Hematopoietic multipotent progenitor cell treated with erythropoietin and hydrocortisone succinate and interleukin-3 and kit ligand, for 6 days (in vitro differentiated cells): ENCODE data around the gene LPAR2.

ENCODE experiments used
- DNase-seq: peaks from one replicate; pipeline ENCODE4 v3.0.0-alpha.2; 2015

Gene LPAR2

DNA sequence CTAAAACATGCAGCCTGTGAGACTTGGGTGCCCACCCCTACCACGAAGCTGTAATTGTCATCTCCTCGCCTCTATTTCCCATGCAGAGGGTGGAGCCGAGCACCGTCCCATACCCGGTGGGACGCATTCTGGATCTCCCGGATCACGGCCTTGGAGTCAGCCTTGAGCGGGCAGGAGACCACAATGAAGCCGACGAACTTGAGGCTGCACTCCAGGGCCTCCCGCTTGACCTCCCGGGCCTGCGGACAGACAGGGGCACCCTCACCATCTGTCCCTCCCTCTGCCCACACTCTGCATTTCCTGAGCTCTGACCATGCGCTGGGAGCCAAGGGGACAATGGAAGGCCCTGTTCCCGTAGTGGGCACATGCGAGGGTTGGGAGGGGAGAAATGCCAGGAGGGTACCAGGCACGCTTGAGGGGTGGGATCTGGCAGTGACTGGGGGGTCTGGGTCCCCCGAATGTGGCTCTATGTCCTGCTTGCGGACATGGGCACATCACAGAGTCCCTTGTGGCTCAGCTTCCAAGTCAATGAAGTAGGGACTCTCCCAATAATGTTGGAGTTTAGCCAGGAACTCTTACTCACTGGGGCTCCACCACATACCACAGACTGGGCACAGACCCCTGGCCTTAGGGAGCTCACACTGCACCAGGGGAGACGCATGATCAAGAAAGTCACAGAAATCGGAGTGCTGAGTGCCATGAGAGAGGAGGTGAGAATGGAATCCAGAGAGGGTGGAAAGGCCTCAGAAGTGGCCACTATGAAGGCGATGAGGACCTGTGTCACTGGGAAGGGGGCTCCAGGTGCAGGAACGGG is 24.7 kb upstream of the LPAR2 start:
- no peak for DNase-seq

- DNase-seq, result no peak
Observed at GRCh38 chr19:19651076-19651475, 23.1 kb upstream of the LPAR2 start.

- DNase-seq, result no peak
Observed at GRCh38 chr19:19650331-19650730, 22.3 kb upstream of the LPAR2 start.

DNA sequence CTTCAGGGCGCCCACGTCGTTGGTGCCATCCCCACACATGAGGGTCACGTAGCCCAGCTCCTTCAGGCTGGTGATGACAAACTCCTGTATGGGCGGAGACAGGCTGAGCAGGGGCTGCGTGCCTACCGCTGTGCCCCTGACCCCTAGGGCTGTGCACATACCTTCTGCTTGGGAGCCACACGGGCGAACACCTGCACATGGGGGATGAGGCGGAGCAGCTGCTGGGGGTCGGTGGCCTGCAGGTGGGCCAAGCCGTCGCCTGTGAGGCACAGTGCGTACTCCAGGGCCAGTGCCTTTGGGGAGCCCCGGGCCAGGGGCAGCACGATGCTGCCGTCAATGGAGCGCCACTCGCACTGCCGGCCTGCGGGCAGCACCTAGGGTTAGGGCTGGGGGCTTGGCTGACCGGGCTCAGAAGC is 21.6 kb upstream of the LPAR2 start:
- no peak for DNase-seq

- no peak for DNase-seq
Observed at GRCh38 chr19:19649155-19649554, 21.1 kb upstream of the LPAR2 start.

DNA sequence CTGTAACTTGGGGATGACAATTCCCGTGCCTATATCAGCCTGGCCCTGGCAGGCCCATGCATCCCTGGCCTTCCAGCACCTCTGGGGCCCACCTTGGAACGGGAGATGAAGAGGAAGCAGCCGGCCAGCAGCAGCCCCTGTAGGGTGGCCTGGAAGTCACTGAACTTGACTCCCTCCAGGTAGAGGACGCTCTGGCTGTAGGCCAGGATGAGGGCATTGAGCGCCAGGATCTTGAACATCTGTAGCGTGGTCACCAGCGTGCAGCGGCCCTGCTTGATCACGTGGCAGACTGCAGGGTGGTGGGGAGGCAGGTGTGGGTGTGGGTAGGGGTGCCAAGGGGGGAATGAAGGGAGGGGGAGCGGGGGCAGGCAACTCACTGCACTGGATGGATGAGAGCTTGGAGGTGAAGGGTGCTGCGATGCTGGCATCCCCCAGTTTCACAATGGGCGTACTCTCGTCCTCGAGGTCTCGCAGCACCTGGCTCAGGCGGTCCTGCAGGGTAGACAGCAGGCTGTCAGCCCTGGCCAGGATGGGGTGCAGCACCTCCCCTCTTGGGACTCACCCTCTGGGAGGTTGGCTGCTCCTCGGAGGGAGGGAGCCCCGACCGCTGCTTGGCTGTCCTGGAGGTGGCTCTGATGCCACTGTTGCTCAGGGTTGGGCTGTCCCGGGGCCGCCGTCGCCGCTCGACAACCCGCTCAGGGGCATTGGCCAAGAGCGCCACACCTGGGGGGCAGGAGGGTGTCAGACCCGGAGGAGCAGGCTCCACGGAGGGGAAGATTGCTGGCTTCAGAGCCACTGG is 19.2 kb upstream of the LPAR2 start:
- DNase-seq, result no peak

DNA sequence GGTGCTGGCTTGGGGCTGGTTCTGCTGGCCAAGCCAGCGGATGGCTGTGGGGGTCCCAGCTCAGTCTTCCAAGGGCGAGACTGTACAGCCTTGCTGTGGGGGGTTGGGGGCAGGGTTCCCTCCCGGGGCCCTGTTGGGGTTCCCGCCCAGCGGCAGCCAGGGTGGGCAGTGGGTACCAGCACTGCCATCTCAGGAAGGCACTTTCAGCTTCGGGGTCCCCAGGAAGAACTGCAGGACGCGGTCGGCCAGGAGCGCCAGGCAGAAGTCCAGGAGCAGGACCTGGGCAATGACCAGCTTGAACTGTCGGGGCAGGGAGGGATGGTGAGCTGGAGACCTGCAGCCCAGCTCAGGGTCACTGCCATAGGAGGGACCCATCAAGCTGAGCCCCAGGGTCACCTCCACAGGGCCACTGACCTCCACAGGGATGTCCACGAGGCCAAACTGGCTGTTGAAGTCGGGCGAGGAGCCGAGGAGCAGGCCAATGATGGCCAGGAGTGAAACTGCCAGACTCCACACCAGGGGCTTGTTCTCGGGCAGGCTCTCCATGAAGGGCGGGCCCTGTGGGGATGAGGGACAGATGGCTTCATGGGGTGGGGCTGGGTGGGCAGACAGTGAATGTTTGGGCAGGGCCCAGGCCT is 17.3 kb upstream of the LPAR2 start:
- DNase-seq, result no peak

DNA sequence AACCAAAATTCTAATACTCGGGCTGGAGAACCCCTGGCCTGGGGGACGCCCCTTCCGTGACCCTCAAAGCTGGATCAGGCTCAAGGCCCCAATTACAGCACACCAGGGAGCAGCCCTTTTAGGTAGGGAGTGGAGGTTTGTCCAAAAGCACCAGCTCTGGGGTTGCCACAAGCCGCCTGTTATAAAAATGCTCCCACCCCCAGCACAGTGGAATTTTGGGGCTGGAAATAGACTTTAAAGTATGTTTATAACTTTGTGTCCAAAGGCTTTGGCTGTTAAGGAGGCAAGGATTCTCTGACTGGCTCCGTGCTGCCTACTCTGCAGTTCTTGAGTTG is 16.0 kb upstream of the LPAR2 start:
- DNase-seq, result no peak

DNA sequence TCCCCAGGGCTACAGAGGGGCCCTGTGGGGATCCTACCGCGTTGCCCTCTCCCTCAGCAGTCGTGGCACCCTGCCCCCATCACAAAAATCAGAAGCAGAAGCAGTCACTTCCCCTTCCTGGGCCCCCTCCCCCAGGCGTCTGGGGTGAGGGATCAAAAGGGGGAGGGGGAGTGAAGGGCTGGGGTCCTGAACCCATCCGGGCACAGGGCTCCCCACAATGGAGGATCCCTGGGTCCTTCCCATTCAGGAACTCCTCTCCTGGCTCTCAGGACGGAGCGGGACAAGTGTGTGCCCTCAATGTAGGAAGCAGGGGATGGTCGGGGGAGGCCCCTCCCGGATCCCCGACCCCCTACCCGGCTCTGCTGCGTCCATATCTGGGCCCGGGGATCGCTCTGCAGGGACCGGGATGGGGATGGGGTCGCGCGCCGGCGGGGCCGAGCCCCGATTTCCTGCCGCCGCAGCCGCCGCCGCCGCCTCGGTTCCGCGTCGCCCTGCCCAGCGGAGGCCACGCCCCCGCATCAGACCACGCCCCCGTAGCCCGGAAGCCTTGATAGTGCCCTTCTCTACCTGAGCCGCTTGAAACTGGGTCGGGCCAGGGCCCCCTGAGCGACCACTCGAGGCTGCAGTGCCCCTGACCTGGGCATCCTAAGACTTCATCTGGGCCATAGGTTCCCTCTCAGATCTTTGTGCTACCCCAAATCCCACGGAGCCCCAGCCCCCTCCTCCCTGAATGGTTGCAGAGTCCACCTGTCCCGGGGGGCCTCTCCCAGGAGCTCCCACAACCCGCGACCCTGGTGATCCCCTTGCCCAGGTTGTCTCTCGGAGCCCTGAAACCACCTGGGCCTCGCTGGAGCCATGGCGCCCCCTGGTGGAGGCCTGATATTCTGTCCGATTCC is 15.4 kb upstream of the LPAR2 start, which contains the start of gene GMIP:
Gene GMIP, minus strand, starts transcription at position 500 of the 896 bp plus-strand sequence. Its CDS starts 128 bp downstream, at position 372.
- DNase-seq, result peak; percentile 81

DNA sequence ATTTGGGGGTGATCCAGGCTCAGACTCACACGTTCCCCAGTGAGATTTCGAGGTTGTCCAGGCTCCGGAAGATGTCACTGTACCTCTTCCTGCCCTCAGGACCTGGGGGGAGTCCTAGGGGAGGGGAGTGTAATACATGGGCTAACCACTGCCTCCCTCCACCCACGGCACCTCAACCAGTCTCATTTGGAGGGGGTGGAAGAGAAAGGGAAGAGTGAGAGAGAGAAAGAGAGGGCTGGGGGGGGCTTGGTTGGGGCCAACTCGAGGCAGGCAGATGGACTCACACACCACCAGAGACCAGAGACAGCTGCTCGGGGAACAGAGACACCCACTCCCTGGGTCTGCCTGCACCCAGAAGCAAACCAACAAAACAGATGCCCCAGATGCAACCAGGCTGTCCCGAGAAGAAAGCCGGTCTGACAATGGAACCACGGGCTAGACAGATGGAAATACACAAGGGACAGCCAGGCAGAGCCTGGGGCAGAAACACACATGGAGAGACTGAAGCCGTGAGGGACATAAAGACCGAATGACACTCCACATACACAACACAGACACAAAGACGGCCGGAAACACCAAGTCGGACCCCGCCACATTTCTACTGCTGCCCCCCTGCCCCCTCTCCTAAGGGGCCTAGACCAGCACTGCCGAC is 14.6 kb upstream of the LPAR2 start:
- DNase-seq, result peak; percentile 42

DNA sequence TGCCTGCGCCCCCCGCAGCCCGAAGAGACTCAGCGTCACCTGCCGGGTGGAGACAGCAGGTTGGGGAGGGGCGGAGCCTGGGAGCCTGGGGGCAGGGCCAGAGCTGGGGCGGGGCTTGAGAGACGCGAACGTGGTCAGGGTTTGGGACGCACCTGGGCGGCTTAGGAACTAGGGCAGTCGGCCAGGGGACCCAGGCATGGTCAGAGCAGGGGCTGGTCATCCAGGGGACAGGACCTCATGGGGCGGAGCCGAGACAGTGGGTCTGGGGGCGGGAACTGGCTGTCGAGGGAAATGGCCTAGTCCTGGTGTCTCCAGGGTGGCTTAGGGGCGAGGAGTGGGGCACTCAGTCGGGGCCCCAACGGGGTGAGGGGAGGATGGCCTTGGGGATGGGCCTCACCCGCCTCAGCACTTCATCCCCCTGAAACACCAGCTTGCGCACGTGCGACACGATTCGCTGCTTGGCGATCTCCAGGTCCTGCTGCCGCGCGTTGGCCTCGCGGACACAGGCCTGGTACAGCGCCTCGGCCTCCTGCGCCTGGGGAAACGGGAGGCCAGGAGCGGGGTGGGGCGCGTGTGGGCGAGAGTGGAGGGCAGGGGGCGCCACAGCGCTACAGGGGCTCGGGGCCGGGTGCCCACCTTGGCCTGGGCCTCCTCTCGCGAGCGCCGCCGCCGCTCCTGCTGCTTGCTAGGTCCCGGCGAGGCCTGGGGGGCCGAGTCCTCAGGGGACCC is 9.7 kb upstream of the LPAR2 start:
- no peak for DNase-seq

- no peak for DNase-seq
Observed at GRCh38 chr19:19637186-19637522, 9.1 kb upstream of the LPAR2 start.

GRCh38 chr19:19636573-19637185 is 8.7 kb upstream of the LPAR2 start:
- no peak for DNase-seq

- DNase-seq, result no peak
Observed at GRCh38 chr19:19635313-19635702, 7.3 kb upstream of the LPAR2 start.

DNA sequence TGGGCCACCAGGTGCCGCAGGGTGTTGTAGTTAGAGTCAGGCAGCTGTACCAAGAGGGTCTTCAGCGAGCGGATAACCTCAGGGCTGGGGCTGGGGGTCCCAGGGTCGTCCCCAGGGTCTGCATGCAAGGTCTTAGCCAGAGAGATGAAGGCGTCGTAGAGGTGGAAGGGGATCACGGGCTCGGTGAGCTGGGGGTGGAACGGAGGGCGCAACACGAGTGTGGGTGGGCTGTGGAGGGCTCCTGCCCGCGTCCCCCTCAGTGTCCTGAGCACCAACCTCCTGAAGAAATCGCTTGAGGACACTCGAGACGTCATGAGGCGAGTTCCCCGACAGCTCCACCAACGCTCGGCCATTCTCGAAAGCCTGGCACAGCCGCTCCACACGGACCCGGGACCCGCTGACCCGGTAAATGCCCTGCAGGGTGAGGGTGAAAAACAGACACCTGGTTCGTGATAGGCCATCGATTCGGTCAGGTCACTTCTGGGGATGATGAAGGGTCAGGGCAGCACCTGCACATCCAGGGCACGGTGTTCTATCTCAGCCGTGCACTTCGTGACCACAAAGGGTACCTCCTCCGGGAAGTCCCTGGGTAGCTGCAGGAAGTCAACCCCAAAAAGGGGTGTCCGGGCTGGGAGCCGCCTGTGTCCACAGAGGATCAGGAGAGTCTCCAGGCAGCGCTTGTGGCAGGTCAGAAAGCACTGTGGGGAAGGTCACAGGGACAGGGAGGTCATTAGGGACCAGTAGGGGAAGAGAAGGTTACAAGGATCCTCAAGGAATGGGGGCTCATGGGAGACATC is 6.7 kb upstream of the LPAR2 start:
- no peak for DNase-seq

DNA sequence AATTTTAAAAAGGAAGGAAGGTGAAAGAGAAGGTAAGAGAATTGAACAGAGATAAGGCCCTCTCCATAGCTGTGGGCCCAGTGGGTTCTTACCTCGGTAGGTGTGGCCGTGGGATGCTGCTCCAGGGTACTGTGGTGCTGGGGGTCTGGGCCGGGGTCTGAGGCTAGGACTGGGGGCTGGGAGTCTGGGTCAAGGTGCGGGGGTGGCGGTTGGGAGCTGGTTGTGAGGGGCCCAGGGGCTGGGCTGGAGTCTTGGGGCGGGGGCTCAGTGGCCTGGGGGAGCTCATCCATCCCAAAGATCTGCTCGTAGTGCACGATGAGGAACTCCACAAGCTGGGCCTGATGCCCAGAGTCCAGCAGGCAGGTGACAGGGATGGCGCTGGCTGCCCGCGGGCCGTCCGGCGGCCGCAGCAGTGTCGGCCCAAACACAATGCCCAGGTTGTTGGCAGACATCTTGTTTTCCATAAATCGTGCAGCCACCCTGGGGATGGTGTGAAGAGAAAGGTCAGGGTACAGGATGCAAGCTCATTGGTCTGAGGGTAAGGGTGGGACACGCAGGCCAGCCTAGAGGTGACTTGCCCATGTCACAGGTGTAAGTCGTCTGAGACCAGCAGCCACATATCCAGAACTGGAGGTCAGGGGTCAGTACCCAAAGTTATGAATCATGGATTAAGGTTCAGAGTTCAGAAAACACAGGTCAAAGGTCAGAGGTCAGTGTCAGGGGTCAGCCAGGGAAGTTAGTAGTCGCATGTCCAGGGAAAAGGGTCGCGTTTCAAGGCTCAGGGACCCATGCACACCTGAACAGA is 5.9 kb upstream of the LPAR2 start:
- DNase-seq, result no peak

GRCh38 chr19:19632661-19633060 is 4.6 kb upstream of the LPAR2 start:
- DNase-seq, result no peak

GRCh38 chr19:19631346-19631745 is 3.3 kb upstream of the LPAR2 start:
- DNase-seq, result no peak

DNA sequence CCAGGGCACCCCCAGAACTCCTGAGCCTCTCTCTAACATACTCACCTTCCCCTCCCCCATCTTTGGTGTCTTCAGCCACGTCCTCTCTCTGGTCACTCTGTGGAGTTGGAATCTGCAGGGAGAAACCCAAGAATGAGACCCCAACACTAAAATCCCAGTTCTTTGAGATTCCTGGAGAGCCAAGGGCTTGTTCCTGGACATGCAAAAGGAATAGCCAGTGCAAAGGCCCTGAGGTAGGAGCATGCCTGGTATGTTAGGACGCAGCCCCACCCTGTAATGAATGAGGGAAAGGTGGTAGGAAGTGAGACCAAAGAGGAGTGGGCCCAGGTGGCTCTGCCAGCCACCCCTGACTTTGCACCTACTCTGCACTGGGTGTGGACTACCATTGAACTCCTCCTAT is 2.4 kb upstream of the LPAR2 start:
- no peak for DNase-seq

DNA sequence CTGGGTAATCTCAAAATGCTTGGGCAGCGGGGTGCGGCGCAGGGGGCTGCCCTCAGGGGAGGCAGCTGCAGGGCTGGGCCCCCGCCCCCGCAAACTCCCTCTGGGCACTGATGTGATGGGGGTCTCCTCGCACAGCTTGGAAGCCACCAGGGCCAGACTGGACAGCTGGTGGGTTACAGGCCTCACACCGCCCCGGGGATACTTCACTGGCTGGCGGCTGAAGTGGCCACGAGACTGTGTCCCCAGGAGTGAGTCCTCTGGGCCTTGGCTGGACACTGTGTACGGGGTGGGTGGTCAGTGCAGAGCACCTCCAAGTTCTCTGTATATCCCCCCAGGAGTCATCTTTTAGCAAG is 2.0 kb upstream of the LPAR2 start:
- DNase-seq, result no peak
